22Rv1 (cell line): Measurements from ENCODE around the gene SPTBN1.

Experiments used
- H3K27ac ChIP-seq: fragments of 450-650 bp; 2 replicates; pipeline ENCODE4 v1.5.1; 2017
- ZFX ChIP-seq: fragments of 450-650 bp; IDR thresholded peaks from 2 replicates; pipeline ENCODE4 v1.6.1; 2017; ENCODE audit warnings: antibody characterized with exemption, borderline replicate concordance
- TF ChIP-seq, protein P1 (sequence below): fragments of 450-650 bp; IDR thresholded peaks from 2 replicates; pipeline ENCODE4 v1.5.1; 2017; ENCODE audit warnings: mild to moderate bottlenecking

SPTBN1 gene

DNA sequence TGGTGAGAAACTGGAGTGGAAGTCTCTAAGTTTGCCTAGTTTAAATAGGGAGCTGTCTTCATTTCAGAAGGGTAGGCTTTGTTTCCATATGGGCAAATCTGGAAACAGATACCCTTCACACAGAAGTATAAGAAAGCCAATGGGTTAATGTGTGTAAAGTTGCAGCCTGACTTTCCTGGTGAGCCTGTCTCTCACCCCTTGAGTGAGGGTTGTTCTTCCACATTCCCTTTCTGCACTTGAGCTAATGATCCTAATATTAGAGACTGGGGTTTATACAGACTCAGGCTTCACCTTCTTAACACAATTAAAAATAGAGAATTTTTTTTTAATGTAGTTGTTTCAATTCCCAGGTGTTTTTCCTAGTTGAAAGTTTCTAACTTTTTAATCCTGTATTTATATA is 158.7 kb downstream of the SPTBN1 start:
- no peak overlapping the region for H3K27ac ChIP-seq
- TF ChIP-seq ZFX = no peak
- TF ChIP-seq, protein P1, sequence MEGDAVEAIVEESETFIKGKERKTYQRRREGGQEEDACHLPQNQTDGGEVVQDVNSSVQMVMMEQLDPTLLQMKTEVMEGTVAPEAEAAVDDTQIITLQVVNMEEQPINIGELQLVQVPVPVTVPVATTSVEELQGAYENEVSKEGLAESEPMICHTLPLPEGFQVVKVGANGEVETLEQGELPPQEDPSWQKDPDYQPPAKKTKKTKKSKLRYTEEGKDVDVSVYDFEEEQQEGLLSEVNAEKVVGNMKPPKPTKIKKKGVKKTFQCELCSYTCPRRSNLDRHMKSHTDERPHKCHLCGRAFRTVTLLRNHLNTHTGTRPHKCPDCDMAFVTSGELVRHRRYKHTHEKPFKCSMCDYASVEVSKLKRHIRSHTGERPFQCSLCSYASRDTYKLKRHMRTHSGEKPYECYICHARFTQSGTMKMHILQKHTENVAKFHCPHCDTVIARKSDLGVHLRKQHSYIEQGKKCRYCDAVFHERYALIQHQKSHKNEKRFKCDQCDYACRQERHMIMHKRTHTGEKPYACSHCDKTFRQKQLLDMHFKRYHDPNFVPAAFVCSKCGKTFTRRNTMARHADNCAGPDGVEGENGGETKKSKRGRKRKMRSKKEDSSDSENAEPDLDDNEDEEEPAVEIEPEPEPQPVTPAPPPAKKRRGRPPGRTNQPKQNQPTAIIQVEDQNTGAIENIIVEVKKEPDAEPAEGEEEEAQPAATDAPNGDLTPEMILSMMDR = no peak

DNA sequence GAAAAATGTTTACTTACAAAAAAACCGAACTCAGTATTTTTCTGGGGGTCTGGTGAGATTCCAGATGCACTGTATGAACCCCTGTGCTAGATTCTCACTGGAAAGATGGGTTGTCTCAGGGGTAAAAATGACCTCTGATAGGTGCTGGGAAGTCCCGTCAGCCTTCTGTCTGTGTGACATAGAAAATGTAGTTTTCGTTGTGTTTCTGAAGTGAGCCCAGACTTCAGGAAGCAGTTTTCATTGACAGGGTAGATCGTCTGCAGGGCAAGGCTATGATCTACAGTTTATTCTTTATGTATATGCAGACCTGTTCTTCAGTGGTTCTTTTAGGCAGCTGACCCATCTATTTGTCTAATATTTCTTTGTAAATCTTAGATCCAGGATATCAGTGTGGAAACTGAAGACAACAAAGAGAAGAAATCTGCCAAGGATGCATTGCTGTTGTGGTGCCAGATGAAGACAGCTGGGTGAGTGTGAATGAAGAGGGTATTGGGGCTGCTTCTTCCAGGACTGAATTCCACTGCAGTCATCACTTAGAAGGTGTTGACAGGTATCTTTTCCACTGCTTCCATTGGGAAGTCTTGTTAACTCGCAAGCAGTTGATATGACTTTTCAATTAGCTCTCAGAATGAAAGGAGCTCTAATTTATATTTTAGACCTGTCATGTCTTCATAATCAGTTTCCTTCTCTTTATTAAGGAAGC is 159.9 kb downstream of the SPTBN1 start:
- H3K27ac ChIP-seq = no peak overlapping the region
- no peak for TF ChIP-seq ZFX
- TF ChIP-seq, protein P1 = no peak

DNA sequence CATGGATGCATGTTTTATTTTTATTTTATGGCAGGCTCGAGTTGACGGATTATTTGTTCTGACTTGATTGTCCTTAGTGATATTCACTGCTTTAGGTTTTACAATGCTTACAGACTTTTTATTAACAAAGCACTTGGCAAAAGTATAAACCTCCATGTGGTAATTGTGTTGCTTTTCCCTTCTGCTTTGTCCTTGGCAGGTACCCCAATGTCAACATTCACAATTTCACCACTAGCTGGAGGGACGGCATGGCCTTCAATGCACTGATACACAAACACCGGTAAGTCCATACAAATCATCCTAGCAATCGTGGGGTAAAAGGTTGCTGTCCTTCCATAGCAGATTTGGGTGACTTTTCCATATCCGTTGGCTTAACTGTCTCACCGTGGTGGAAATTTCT is 161.3 kb downstream of the SPTBN1 start:
- no peak for TF ChIP-seq ZFX
- TF ChIP-seq, protein P1 = no peak
- H3K27ac ChIP-seq = no peak overlapping the region

DNA sequence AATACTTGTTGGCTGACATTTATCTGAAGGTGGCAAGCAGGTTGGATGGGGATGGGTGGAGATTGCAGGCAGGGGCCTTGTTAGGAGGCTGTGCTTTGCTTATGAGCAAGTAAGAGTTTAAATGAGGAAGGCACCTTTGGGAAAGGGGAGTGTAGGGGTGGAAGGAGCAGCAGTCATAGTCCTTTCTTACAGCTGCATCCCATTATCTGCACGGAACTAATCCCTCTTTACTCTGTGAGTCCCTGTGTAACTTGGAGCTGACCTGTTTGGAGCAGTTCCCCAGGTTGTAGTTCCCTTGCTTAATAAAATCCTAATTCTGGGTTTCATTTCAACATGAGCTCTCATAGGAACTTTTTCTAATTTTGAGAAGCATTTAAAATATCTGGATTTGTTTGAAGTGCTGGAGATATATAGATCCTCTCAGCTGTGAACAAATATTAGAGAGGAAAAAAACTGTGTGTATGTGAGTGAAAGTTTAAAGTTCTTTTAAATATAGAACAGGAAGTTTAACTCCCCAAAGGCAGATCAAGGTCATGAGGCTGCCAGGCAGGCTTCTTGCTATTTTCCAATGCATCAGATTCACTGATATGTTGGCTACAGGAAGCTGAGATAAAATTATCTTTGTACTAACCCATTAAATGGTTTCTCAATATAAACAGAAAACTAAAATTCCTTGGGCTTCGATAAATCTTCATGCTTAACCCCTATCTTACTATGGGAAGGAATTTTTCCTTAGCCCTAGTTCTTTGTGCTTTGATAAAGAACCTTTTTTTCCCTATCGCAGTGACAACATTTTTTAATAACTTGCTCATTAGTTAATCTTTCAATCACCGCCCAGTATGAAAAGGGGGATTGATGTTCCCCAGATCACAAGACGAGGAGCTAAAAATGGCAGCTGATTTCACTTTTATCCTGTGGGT is 162.8 kb downstream of the SPTBN1 start:
- TF ChIP-seq, protein P1 = no peak
- no peak for TF ChIP-seq ZFX
- H3K27ac ChIP-seq = no peak overlapping the region

DNA sequence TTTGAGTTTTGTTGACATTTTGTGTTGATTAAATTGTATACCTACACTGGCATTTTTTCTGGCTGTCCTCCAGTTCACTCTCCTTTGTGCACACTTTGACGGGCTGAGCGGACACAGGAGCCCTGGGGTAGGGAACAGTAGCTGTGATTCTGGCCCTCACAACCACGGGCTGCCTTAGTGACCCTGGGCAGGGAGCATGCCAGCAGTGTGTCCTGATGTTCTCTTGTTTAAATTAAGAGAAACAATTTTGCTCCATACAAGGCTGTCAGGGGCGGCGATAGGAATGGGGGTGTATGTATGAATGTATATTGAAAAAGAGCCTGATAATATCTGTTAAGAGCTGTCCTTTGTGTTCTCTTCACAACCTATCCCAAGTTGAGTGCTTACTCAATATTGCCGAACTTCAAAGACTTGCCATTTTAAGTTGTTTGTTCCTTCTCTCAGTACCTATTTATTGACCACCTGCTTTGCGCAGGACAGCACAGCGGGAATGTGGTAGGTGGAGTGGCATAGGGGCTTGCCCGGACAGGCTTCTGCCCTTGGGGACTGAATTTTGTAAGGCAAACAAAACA is 163.6 kb downstream of the SPTBN1 start:
- TF ChIP-seq, protein P1 = no peak
- TF ChIP-seq ZFX = no peak
- no peak overlapping the region for H3K27ac ChIP-seq

DNA sequence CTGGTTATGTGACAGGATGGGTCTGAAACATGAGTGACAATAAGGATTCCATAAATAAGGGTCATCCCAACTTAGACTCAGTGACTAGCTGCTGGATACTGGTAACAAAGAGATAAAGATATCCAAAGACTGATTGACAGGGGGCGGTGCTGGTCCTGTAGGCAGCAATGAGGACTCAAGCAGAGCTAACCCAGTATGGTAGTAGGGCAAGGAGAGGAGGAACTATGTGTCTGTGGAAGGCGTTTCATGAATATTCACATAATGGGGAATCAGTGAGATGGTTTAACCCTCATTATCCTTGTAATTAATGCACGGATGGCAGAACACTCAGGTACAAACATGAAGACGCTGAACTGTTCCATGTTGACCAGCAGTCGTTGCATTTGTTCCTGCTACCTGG is 164.8 kb downstream of the SPTBN1 start:
- TF ChIP-seq ZFX = no peak
- no peak overlapping the region for H3K27ac ChIP-seq

DNA sequence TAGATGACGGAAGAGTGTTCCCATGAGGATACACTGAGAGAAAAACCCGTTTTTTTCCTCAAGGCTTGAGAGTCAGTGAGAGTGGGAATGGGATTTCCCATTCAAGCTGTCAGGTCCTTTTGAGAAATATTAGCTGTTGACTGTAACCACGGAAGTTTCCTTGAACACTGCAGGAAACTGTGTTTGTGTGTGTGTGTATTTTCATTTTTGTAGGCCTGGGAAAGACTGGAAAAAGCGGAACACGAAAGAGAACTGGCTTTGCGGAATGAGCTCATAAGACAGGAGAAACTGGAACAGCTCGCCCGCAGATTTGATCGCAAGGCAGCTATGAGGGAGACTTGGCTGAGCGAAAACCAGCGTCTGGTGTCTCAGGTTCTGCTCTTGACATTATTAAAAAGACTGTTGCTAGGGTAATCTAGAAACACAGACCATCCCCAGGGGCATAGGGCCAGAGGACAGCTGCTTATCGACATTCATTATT is 168.5 kb downstream of the SPTBN1 start:
- TF ChIP-seq ZFX = no peak
- TF ChIP-seq, protein P1 = no peak
- no peak overlapping the region for H3K27ac ChIP-seq
